Stimulated activated CD4-positive, alpha-beta T cell treated with anti-CD3 and anti-CD28 coated beads, Interleukin-2, amount 100 ng/mL, for 4 hours (primary cell): Measurements from ENCODE around the gene FXR2.
"Not testable (repeated sequence)": the region's sequence is repeated elsewhere in the genome, so short reads cannot be mapped to it uniquely, and the experiment has no call there.

Source experiments
- DNase-seq: peaks from one replicate; pipeline ENCODE4 v3.0.0-alpha.2; 2020; ENCODE audit warnings: low read depth

Gene FXR2

GRCh38 chr17:7614425-7615264 lies at the start of gene FXR2:
Gene FXR2, minus strand, starts transcription at chr17:7614897. Its CDS starts 365 bp downstream, at chr17:7614532.
- DNase-seq, result peak; percentile 98

- no peak for DNase-seq
These were observed 42.4 kb upstream of the FXR2 start for GRCh38 chr17:7656958-7657609.

- no peak for DNase-seq
These were observed 40.8 kb upstream of the FXR2 start for GRCh38 chr17:7655541-7655840.

GRCh38 chr17:7654832-7655540 lies 40.3 kb upstream of the FXR2 start:
- no peak for DNase-seq

- DNase-seq, result no peak
These were observed 38.0 kb upstream of the FXR2 start for GRCh38 chr17:7652388-7653356.

- no peak for DNase-seq
These were observed 37.1 kb upstream of the FXR2 start for GRCh38 chr17:7651665-7652387.

GRCh38 chr17:7651097-7651664 lies 36.5 kb upstream of the FXR2 start:
- DNase-seq, result no peak

- peak; percentile 66 for DNase-seq
These were observed 35.9 kb upstream of the FXR2 start, which contains the start of gene ATP1B2 for GRCh38 chr17:7650509-7651096. Gene ATP1B2, plus strand, starts transcription at chr17:7650926. Its CDS starts 593 bp downstream, at chr17:7651519.

- DNase-seq, result no peak
These were observed 32.3 kb upstream of the FXR2 start for GRCh38 chr17:7647018-7647417.

- DNase-seq, result no peak
These were observed 31.8 kb upstream of the FXR2 start for GRCh38 chr17:7646457-7646856.

GRCh38 chr17:7644775-7645174 lies 30.1 kb upstream of the FXR2 start:
- no peak for DNase-seq

GRCh38 chr17:7641635-7642034 lies 26.9 kb upstream of the FXR2 start:
- DNase-seq, result not testable (repeated sequence)

- DNase-seq, result no peak
These were observed 26.1 kb upstream of the FXR2 start for GRCh38 chr17:7640783-7641182.

- DNase-seq, result no peak
These were observed 21.5 kb upstream of the FXR2 start for GRCh38 chr17:7636163-7636562.

- DNase-seq, result no peak
These were observed 19.7 kb upstream of the FXR2 start for GRCh38 chr17:7634384-7634783.

GRCh38 chr17:7633093-7633492 lies 18.4 kb upstream of the FXR2 start:
- DNase-seq, result no peak

GRCh38 chr17:7632492-7632894 lies 17.8 kb upstream of the FXR2 start:
- no peak for DNase-seq

- DNase-seq, result no peak
These were observed 17.0 kb upstream of the FXR2 start for GRCh38 chr17:7631398-7632380.

GRCh38 chr17:7629939-7630571 lies 15.4 kb upstream of the FXR2 start, which contains the start of gene SHBG:
Gene SHBG, plus strand, starts transcription at chr17:7630135. Its CDS starts 38 bp downstream, at chr17:7630173.
- no peak for DNase-seq
